Endodermal cell (in vitro differentiated cells): ENCODE data around the gene LZTR1. TPM values are rescaled to one million over a fixed set of nuclear protein-coding genes. Genes with fewer than 3 reads are reported as not detected.

ENCODE experiments used
- DNase-seq: peaks from one replicate; pipeline ENCODE4 v3.0.0-alpha.2; 2017
- H3K27ac ChIP-seq: 2 replicates; pipeline ENCODE4 v1.5.1; 2013; ENCODE audit warnings: mild to moderate bottlenecking, low read depth, low read length, moderate library complexity
- H3K27me3 ChIP-seq: 2 replicates; pipeline ENCODE4 v1.6.1; 2013; ENCODE audit warnings: mild to moderate bottlenecking, low read length, moderate library complexity; ENCODE audit not compliant: insufficient read depth, control insufficient read depth, poor library complexity, severe bottlenecking
- H3K36me3 ChIP-seq: 2 replicates; pipeline ENCODE4 v1.7.0; 2013; ENCODE audit warnings: mild to moderate bottlenecking, low read length, moderate library complexity; ENCODE audit not compliant: control insufficient read depth, insufficient read depth
- H3K4me1 ChIP-seq: one replicate; pipeline ENCODE4 v1.7.0; 2013; ENCODE audit warnings: low read length; ENCODE audit not compliant: control insufficient read depth, insufficient read depth
- H3K4me3 ChIP-seq: 2 replicates; pipeline ENCODE4 v1.5.1; 2013; ENCODE audit warnings: mild to moderate bottlenecking, low read length, moderate library complexity
- H3K9ac ChIP-seq: 2 replicates; pipeline ENCODE4 v1.6.1; 2013; ENCODE audit warnings: mild to moderate bottlenecking, low read length, moderate library complexity; ENCODE audit not compliant: poor library complexity, severe bottlenecking; ENCODE audit errors: extremely low read depth
- H3K9me3 ChIP-seq: 2 replicates; pipeline ENCODE4 v1.6.1; 2013; ENCODE audit warnings: mild to moderate bottlenecking, low read length, moderate library complexity; ENCODE audit not compliant: control insufficient read depth
- H3K27ac Mint-ChIP-seq: 2 replicates; pipeline ENCODE4 v1.8.0; 2020; ENCODE audit warnings: mixed read lengths
- H3K27me3 Mint-ChIP-seq: 2 replicates; pipeline ENCODE4 v1.8.0; 2021; ENCODE audit warnings: mild to moderate bottlenecking, mixed read lengths; ENCODE audit not compliant: insufficient read depth
- H3K36me3 Mint-ChIP-seq: 2 replicates; pipeline ENCODE4 v1.8.0; 2020; ENCODE audit warnings: low read depth, mixed read lengths
- H3K4me1 Mint-ChIP-seq: 2 replicates; pipeline ENCODE4 v1.8.0; 2020; ENCODE audit warnings: mixed read lengths
- H3K4me3 Mint-ChIP-seq: 2 replicates; pipeline ENCODE4 v1.8.0; 2020; ENCODE audit warnings: mild to moderate bottlenecking, moderate library complexity, mixed read lengths
- H3K9me3 Mint-ChIP-seq: 2 replicates; pipeline ENCODE4 v1.8.0; 2020; ENCODE audit warnings: mild to moderate bottlenecking, mixed read lengths
- WGBS, 2 experiments: methylation state at CpG; one replicate each; pipeline versions ENCODE4 v1.1.5 to v1.1.7; 2013; ENCODE audit warnings: missing lambda C conversion rate in 2 of 2, mixed read lengths in 1 of 2; ENCODE audit not compliant: insufficient coverage in 1 of 2, insufficient read length in 1 of 2; 5-methylcytosine and 5-hydroxymethylcytosine counted together
- total RNA-seq, 2 donors: library from RNA; stranded (reverse); fragmentation: NEBNext Ultra II Directional in 1 of 2; extraction: Animal tissue kit (Norgen Biotek cat#: 25700) in 1 of 2; gene quantifications; 2 replicates in 1 of 2; 3 replicates in 1 of 2; pipeline ENCODE4 v1.2.1, GENCODE V29; 2021
- TF ChIP-seq, protein P1 (sequence below): fragments of 200-600 bp; sonication (generic); conservative IDR thresholded peaks from 2 replicates; pipeline ENCODE4 v1.5.0; 2021; ENCODE audit warnings: antibody characterized with exemption, mild to moderate bottlenecking

LZTR1 gene
- total RNA-seq, 2 donors from 2014 or later: 56.5 to 73.2 TPM

DNA sequence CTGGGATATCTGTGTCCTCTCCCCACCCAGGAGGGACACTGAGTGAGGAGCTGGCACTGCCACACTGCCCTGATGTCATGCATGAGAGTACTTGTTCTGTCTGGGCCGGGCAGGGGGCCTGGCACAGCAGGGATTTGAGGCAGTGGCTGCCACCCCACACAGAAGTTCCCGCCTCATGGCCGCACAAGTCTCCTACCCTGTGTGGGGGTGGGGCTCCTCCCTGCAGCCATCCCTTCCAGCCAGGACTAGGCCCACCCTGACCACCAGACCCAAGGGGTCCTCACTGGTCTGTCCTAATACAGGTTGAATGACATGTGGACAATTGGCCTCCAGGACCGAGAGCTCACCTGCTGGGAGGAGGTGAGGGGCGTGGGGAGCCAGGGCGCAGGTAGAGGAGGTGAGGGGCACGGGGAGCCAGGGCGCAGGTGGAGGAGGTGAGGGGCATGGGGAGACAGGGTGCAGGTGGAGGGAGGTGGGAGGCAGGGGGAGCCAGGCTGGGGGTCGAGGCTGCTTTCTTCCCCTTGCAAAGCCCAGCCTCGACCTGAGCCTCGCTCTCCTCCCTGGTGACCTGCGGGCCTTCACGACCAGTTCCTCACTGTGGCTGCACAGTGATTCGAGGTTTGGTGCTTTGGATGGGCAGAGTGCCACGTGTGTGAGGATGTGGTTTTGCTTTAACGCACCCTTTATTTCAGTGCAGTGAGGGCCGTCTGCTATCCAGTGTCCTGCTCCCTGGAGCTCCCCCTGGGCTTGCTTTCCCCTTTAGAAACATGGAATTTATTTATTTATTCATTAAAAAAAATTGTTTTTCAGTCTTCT lies 7.4 kb downstream of the LZTR1 start:
- Histone ChIP-seq H3K4me3 (no peak overlapping the region), H3K4me1 (no peaks in the 10 kb centered on the region), H3K36me3 (peaks cover 24% of the 10 kb centered on the region), H3K27me3 (no peaks in the 10 kb centered on the region), H3K27ac (no peak overlapping the region), H3K9me3 (no peaks in the 10 kb centered on the region), H3K9ac (no peak overlapping the region)
- Mint-ChIP-seq H3K27me3 (no peaks in the 10 kb centered on the region), H3K4me3 (no peak overlapping the region), H3K4me1 (no peaks in the 10 kb centered on the region), H3K36me3 (peaks cover 30% of the 10 kb centered on the region), H3K27ac (no peak overlapping the region), H3K9me3 (no peaks in the 10 kb centered on the region)
- no peak for DNase-seq
- TF ChIP-seq, protein P1, sequence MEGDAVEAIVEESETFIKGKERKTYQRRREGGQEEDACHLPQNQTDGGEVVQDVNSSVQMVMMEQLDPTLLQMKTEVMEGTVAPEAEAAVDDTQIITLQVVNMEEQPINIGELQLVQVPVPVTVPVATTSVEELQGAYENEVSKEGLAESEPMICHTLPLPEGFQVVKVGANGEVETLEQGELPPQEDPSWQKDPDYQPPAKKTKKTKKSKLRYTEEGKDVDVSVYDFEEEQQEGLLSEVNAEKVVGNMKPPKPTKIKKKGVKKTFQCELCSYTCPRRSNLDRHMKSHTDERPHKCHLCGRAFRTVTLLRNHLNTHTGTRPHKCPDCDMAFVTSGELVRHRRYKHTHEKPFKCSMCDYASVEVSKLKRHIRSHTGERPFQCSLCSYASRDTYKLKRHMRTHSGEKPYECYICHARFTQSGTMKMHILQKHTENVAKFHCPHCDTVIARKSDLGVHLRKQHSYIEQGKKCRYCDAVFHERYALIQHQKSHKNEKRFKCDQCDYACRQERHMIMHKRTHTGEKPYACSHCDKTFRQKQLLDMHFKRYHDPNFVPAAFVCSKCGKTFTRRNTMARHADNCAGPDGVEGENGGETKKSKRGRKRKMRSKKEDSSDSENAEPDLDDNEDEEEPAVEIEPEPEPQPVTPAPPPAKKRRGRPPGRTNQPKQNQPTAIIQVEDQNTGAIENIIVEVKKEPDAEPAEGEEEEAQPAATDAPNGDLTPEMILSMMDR: no peak
- 82 to 94% methylated on average over 9 to 16 of the region's 17 CpGs for WGBS, 2 experiments

DNA sequence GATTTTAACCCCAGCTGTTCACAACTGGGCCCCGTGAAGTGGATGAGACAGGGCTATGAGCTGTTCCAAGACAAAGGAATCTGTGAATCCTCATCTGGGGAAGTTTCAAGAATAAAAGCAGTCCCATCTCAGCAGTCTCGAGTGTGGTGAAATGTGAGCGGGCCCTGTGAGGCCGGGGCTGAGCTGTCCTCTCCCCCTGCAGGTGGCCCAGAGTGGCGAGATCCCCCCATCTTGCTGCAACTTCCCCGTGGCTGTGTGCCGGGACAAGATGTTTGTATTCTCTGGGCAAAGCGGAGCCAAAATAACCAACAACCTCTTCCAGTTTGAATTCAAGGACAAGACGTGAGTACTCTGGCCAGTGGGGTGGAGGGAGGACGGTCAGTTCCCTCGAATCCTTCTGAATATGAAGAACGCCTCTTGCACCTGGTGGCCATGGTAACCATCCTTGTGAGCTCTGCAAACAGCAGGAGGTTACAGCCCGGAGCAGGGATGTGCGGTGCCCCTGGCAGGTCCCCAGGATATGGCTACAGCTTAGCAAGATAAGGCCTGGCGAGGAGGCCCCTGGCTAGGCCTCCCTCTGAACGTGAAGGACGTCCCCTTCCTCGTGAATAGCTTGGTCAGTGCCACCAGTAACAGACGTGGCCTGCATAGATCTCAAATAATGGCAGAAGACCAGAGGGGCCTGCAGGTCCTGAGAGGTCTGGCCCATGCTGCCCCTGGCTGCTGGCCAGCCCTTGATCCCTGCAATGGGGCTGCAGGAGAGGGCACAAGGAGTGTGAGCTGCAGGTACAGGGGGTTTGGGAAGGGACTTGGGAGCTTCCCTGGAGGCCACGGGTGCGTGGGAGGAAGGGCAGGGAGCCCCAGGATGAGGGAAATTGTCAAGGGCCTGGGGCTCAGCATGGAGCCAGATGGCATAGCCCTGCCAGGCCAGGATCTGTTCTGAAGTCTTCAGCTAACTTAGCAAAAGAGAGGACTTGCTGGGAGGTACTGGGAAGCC lies 8.4 kb downstream of the LZTR1 start:
- DNase-seq: no peak
- H3K4me3 Mint-ChIP-seq: no peak overlapping the region
- peak overlapping the region; percentile 46 for H3K27ac Mint-ChIP-seq
- TF ChIP-seq, protein P1: no peak
- H3K27me3 Mint-ChIP-seq: no peaks in the 10 kb centered on the region
- no peak overlapping the region for H3K4me3 ChIP-seq
- H3K9ac ChIP-seq: no peak overlapping the region
- H3K4me1 ChIP-seq: no peaks in the 10 kb centered on the region
- 88 to 91% methylated on average over 15 to 21 of the region's 21 CpGs for WGBS, 2 experiments
- H3K36me3 ChIP-seq: peaks cover 19% of the 10 kb centered on the region
- H3K27me3 ChIP-seq: no peaks in the 10 kb centered on the region
- H3K9me3 Mint-ChIP-seq: no peaks in the 10 kb centered on the region
- peaks cover 36% of the 10 kb centered on the region for H3K36me3 Mint-ChIP-seq
- no peak overlapping the region for H3K27ac ChIP-seq
- H3K4me1 Mint-ChIP-seq: no peaks in the 10 kb centered on the region
- H3K9me3 ChIP-seq: no peaks in the 10 kb centered on the region

DNA sequence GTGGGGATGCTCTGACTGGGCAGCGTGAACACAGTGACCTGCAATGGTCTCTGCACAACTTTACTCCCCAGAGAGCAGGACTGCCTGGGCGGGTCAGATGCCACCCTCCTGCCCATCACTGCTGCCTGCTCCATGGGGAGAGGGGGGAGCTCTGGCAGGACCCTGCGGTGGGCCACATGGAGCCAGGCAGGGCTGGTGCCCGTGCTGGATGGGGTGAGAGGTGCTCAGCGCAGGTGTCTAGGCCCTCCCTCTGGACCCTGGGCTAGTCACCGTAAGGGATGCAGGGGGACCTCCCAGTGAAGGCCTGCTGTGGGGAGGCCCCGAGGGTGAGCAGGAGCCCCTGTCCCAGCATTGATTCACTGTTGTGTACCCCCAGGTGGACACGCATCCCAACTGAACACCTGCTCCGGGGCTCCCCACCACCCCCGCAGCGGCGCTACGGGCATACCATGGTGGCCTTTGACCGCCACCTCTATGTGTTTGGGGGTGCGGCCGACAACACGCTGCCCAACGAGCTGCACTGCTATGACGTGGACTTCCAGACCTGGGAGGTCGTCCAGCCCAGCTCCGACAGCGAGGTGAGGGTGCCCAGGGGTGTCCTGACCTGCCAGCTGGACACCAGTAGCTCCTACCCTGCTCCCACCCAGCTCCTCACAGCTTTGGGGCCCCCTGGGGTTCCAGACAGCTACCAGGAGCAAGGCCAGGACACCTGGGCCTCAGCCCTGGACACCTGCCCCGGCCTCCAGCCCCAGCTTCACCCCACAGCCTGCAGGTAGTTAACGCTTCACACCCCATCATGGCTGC lies 9.4 kb downstream of the LZTR1 start:
- H3K4me1 ChIP-seq: no peaks in the 10 kb centered on the region
- TF ChIP-seq, protein P1: no peak
- H3K27me3 Mint-ChIP-seq: no peaks in the 10 kb centered on the region
- WGBS, 2 experiments: 90 to 92% methylated on average over 16 to 24 of the region's 24 CpGs
- H3K27me3 ChIP-seq: no peaks in the 10 kb centered on the region
- no peaks in the 10 kb centered on the region for H3K9me3 ChIP-seq
- no peak overlapping the region for H3K9ac ChIP-seq
- no peak overlapping the region for H3K4me3 ChIP-seq
- H3K27ac Mint-ChIP-seq: no peak overlapping the region
- H3K36me3 ChIP-seq: peaks cover 11% of the 10 kb centered on the region
- no peak overlapping the region for H3K27ac ChIP-seq
- no peaks in the 10 kb centered on the region for H3K4me1 Mint-ChIP-seq
- no peak for DNase-seq
- H3K4me3 Mint-ChIP-seq: no peak overlapping the region
- no peaks in the 10 kb centered on the region for H3K9me3 Mint-ChIP-seq
- peaks cover 31% of the 10 kb centered on the region for H3K36me3 Mint-ChIP-seq
